GM12892 (cell line): ENCODE results near the gene TAF11L14.

Experiments used
- POLR2A ChIP-seq: IDR thresholded peaks from 2 replicates; pipeline ENCODE4 v1.6.1; 2011; ENCODE audit warnings: low read depth, low read length, control low read depth
- POLR2AphosphoS5 ChIP-seq: IDR thresholded peaks from 2 replicates; pipeline ENCODE4 v1.6.1; 2011; ENCODE audit warnings: low read depth, low read length, control low read depth
- TAF1 ChIP-seq: IDR thresholded peaks from 2 replicates; pipeline ENCODE4 v1.6.1; 2011; ENCODE audit warnings: low read depth, mild to moderate bottlenecking, control low read depth, low read length, borderline replicate concordance

- TF ChIP-seq POLR2AphosphoS5 (no peak), POLR2A (no peak), TAF1 (no peak)
These were observed 28.9 kb downstream of the TAF11L14 start for GRCh38 chr5:17663182-17663581.
